ENCODE data around the gene UCK2. TPM values are rescaled to one million over a fixed set of nuclear protein-coding genes. Genes with fewer than 3 reads are reported as not detected.

The UCK2 gene
- 101 to 112 TPM (median 108 TPM) in 5 replicates for total RNA-seq (2022; extraction: Qiagen RNA extraction; ENCODE audit: low read depth)

DNA sequence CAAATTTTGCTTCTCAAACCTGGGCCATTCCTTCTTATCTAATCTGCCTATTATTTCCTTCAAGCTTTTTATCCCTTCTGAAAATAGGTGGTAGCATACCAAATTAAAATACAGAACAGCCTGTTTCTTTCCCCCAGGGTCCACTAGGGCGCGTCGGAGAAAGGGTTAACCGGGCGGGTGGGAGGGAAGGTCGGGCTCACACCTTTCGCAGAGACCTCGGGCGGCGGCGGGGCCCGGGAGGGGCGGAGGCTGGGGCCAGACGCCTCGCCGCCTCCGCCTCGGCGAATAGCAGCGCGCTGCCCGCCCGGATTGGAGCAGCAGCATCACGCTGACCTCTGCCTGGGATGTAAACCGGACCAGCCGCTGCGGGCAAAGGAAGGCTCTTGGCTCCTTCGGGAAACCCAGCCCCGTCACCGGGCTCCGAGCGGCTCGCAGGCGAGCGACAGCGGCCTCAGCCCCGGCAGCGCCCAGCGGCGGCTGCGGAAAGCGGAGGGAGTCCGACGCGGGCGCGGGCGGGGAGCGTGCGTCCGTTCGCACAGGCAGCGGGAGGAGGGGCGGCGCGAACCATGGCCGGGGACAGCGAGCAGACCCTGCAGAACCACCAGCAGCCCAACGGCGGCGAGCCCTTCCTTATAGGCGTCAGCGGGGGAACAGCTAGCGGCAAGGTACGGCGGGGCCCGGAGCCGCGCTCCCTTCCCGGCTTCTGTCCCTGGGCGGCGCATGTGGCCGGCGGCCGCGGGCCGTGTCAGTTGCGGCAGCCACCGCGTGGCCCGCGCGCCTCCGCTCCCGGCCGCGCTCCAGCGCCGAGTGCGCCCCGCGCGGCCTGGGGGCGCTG is at the start of gene UCK2:
Gene UCK2, plus strand, starts transcription at position 347 of the 835 bp plus-strand sequence. Its CDS starts 220 bp downstream, at position 567.

Other genes starting within 250 kb of the UCK2 start
- gene MGST3, start 196.4 kb upstream of the UCK2 start, total RNA-seq (2022; extraction: Qiagen RNA extraction; ENCODE audit: low read depth) = 191 to 239 TPM (median 200 TPM) in 5 replicates
- gene ALDH9A1, start 129.1 kb upstream of the UCK2 start, total RNA-seq (2022; extraction: Qiagen RNA extraction; ENCODE audit: low read depth) = 39.4 to 43.7 TPM (median 40.4 TPM) in 5 replicates
- 162 to 184 TPM (median 170 TPM) in 5 replicates for gene TMCO1, start 58.7 kb upstream of the UCK2 start, total RNA-seq (2022; extraction: Qiagen RNA extraction; ENCODE audit: low read depth)